ENCODE measurements around the gene METAP1D. TPM values are rescaled to one million over a fixed set of nuclear protein-coding genes. Genes with fewer than 3 reads are reported as not detected.

Gene METAP1D
- total and polyA plus RNA-seq, 8 donors, result 2.9 to 16.2 (median 4.7) TPM

GRCh38 chr2:172090044-172090961, 90.5 kb downstream of the METAP1D start:
- WGBS, 5 donors, result 6 to 11% (median 7%) methylated on average over 15 to 39 of the region's 39 CpGs
- Histone ChIP-seq H3K27ac (no peak overlapping the region), H3K9me3 (peaks cover 0 to 7% (median 0%) of the 10 kb centered on the region in 4 donors), H3K36me3 (no peaks in the 10 kb centered on the region), H3K4me3 (no peak overlapping the region), H3K4me1 (peaks cover 28 to 51% (median 46%) of the 10 kb centered on the region in 4 donors), H3K27me3 (peaks cover 75 to 100% (median 99%) of the 10 kb centered on the region in 3 donors)
- DNase-seq, result peak in 1 of 2 donors; percentile 21
- no peak for TF ChIP-seq CTCF (IDR thresholded peaks at IDR 0.05)
- no peak for TF ChIP-seq POLR2AphosphoS5 (IDR thresholded peaks at IDR 0.05)
- no peak for TF ChIP-seq EP300 (IDR thresholded peaks at IDR 0.05)
- TF ChIP-seq POLR2A (IDR thresholded peaks at IDR 0.05), result no peak
- intact Hi-C loops (cut with DNase I; ENCODE audit: low total_unique reads), result no loop called here

GRCh38 chr2:172091000-172091641, 91.4 kb downstream of the METAP1D start:
- peaks cover 26 to 51% (median 46%) of the 10 kb centered on the region in 4 donors for H3K4me1 ChIP-seq
- 10 to 16% (median 13%) methylated on average over 13 of the region's 13 CpGs for WGBS, 5 donors
- H3K27ac ChIP-seq, result no peak overlapping the region
- no peak for DNase-seq
- no peaks in the 10 kb centered on the region for H3K36me3 ChIP-seq
- H3K27me3 ChIP-seq, result peaks cover 72 to 100% (median 99%) of the 10 kb centered on the region in 3 donors
- H3K9me3 ChIP-seq, result peaks cover 0 to 7% (median 0%) of the 10 kb centered on the region in 4 donors
- TF ChIP-seq POLR2A (IDR thresholded peaks at IDR 0.05) (no peak), EP300 (IDR thresholded peaks at IDR 0.05) (no peak), CTCF (IDR thresholded peaks at IDR 0.05) (no peak), POLR2AphosphoS5 (IDR thresholded peaks at IDR 0.05) (no peak)
- H3K4me3 ChIP-seq, result no peak overlapping the region
- intact Hi-C loops (cut with DNase I; ENCODE audit: low total_unique reads), result no loop called here

GRCh38 chr2:172091761-172092566, 92.2 kb downstream of the METAP1D start:
- Histone ChIP-seq H3K9me3 (peaks cover 0 to 7% (median 0%) of the 10 kb centered on the region in 4 donors), H3K4me3 (no peak overlapping the region), H3K27ac (no peak overlapping the region), H3K36me3 (no peaks in the 10 kb centered on the region), H3K4me1 (peaks cover 27 to 51% (median 46%) of the 10 kb centered on the region in 4 donors), H3K27me3 (peaks cover 72 to 100% (median 99%) of the 10 kb centered on the region in 3 donors)
- TF ChIP-seq POLR2AphosphoS5 (IDR thresholded peaks at IDR 0.05), result no peak
- no peak for TF ChIP-seq POLR2A (IDR thresholded peaks at IDR 0.05)
- no peak for TF ChIP-seq EP300 (IDR thresholded peaks at IDR 0.05)
- no peak for TF ChIP-seq CTCF (IDR thresholded peaks at IDR 0.05)
- 12 to 19% (median 17%) methylated on average over 11 of the region's 11 CpGs for WGBS, 5 donors
- DNase-seq, result peak in 1 of 2 donors; percentile 25
- intact Hi-C loops (cut with DNase I; ENCODE audit: low total_unique reads), result no loop called here

All from stomach (tissue), 9 donors.